ENCODE data around the gene GNG7.

The GNG7 gene

DNA sequence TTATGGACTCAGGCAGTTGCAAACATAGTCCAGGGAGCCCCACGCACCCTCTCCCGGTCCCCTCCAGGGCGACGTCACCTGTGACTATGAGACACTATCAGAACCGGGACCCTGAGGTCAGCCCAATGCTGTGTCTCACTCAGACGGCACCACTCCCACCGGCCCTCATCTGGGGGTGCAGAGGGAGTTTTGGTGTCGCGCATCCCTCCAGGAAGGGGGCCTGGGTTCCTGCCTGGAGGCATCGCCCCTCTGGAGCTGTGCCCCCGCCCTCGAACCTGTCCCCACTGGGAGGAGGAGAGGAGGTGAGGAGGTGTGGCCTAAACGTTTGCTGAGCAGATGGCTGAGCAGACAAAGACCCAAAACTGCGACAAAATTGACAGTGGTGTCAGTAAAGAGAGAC is 175.3 kb downstream of the GNG7 start:
- no peak overlapping the region for H3K4me3 ChIP-seq (ENCODE audit: low read length, poor library complexity, severe bottlenecking)
- no peaks in the 10 kb centered on the region for H3K36me3 ChIP-seq (ENCODE audit: insufficient read depth, low read length)
- no peak for TF ChIP-seq EZH2phosphoT487 (IDR thresholded peaks at IDR 0.05; ENCODE audit: borderline replicate concordance)
- TF ChIP-seq, protein P1, sequence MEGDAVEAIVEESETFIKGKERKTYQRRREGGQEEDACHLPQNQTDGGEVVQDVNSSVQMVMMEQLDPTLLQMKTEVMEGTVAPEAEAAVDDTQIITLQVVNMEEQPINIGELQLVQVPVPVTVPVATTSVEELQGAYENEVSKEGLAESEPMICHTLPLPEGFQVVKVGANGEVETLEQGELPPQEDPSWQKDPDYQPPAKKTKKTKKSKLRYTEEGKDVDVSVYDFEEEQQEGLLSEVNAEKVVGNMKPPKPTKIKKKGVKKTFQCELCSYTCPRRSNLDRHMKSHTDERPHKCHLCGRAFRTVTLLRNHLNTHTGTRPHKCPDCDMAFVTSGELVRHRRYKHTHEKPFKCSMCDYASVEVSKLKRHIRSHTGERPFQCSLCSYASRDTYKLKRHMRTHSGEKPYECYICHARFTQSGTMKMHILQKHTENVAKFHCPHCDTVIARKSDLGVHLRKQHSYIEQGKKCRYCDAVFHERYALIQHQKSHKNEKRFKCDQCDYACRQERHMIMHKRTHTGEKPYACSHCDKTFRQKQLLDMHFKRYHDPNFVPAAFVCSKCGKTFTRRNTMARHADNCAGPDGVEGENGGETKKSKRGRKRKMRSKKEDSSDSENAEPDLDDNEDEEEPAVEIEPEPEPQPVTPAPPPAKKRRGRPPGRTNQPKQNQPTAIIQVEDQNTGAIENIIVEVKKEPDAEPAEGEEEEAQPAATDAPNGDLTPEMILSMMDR (conservative IDR thresholded peaks at IDR 0.05; ENCODE audit: low read length): no peak
- no peaks in the 10 kb centered on the region for H3F3A ChIP-seq (ENCODE audit: low read depth)
- no peak overlapping the region for H2AFZ ChIP-seq (ENCODE audit: low read length)
- no peaks in the 10 kb centered on the region for H4K20me1 ChIP-seq (ENCODE audit: insufficient read depth, low read length, poor library complexity, severe bottlenecking)
- H3K4me2 ChIP-seq (ENCODE audit: low read depth, low read length, poor library complexity, severe bottlenecking): no peak overlapping the region
- no peaks in the 10 kb centered on the region for H3K27me3 ChIP-seq (ENCODE audit: insufficient read depth, low read length, poor library complexity, severe bottlenecking)
- no peaks in the 10 kb centered on the region for H3K79me2 ChIP-seq (ENCODE audit: insufficient read depth, low read length)
- no peaks in the 10 kb centered on the region for H3K4me1 ChIP-seq (ENCODE audit: insufficient read depth, low read length, poor library complexity, severe bottlenecking)
- H3K9me3 ChIP-seq (ENCODE audit: insufficient read depth, low read depth, low read length): no peaks in the 10 kb centered on the region
- no peak overlapping the region for H3K9ac ChIP-seq (ENCODE audit: low read depth, low read length, poor library complexity, severe bottlenecking)
- no peaks in the 10 kb centered on the region for H3K9me2 ChIP-seq (replicated peaks; ENCODE audit: low read depth, low read length)

DNA sequence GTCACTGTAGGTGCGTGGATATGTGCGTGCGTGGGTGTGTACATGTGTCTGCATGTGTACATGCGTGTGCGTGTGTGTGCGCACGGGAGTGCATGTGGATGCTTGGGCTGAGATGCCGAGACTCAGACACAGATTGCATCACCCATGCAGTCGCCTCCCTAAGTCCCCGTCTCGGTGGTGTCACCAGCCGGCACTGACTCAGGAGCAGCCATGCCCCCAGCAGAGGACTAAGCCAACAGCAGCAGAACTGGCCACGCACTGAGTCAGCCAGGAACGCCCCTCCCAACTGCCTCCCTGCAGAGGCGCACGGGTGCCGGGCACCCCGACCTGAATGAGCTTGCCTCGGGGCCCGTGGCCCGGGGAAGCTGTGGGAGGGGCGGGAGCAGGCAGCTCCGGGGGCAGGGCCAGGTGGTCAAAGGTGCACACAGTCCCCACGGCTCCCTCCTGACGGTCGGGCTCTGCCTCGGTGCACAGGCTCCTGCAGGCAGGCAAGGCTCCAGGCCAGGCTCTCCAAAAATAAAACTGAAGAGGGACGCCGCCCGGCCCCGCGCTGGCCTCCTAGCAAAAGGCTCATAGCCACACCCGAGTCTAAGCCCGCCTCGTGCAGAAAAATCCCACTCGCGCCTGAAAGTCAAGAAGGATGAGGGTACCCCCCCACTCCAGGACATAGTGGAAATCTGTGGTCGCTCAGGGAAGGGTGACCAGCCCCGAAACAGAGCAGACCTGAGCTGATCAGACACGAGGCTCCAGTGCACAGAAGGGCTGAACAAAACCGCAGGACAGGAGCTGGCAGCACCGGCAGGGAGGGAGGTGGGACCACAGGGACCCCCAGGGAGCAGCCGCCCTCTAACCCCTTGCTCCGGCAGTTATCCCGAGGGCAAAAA is 177.4 kb downstream of the GNG7 start:
- Histone ChIP-seq H3K9ac (ENCODE audit: low read depth, low read length, poor library complexity, severe bottlenecking) (no peak overlapping the region), H3F3A (ENCODE audit: low read depth) (no peaks in the 10 kb centered on the region), H4K20me1 (ENCODE audit: insufficient read depth, low read length, poor library complexity, severe bottlenecking) (no peaks in the 10 kb centered on the region), H3K4me3 (ENCODE audit: low read length, poor library complexity, severe bottlenecking) (no peak overlapping the region), H3K4me1 (ENCODE audit: insufficient read depth, low read length, poor library complexity, severe bottlenecking) (no peaks in the 10 kb centered on the region), H3K79me2 (ENCODE audit: insufficient read depth, low read length) (no peaks in the 10 kb centered on the region), H3K27me3 (ENCODE audit: insufficient read depth, low read length, poor library complexity, severe bottlenecking) (no peaks in the 10 kb centered on the region), H3K9me2 (replicated peaks; ENCODE audit: low read depth, low read length) (no peaks in the 10 kb centered on the region), H3K36me3 (ENCODE audit: insufficient read depth, low read length) (no peaks in the 10 kb centered on the region), H3K4me2 (ENCODE audit: low read depth, low read length, poor library complexity, severe bottlenecking) (no peak overlapping the region), H2AFZ (ENCODE audit: low read length) (no peak overlapping the region), H3K9me3 (ENCODE audit: insufficient read depth, low read depth, low read length) (no peaks in the 10 kb centered on the region)
- no peak for TF ChIP-seq EZH2phosphoT487 (IDR thresholded peaks at IDR 0.05; ENCODE audit: borderline replicate concordance)
- TF ChIP-seq, protein P1 (conservative IDR thresholded peaks at IDR 0.05; ENCODE audit: low read length): no peak

DNA sequence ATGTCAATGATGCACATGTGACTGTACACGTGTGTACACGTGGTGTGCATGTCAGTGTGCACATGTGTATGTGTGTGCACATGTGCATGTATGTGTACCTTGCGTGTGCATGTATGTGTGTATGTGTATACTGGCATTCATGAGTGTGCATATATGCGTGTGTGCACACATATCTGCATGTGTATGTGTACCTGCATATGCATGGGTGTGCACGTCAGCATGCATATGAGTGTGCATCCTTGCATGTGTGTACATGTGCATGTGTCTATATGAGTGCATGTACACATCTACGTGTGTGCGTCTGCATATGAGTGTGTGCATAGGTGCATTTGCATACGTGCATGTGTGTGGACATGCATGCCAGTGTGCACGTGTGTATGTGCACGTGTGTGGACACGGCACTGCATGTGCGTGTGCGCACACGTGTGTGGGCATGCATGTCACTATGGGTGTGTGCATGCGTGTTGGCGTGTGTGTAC is 178.1 kb downstream of the GNG7 start:
- no peak for TF ChIP-seq EZH2phosphoT487 (IDR thresholded peaks at IDR 0.05; ENCODE audit: borderline replicate concordance)
- TF ChIP-seq, protein P1 (conservative IDR thresholded peaks at IDR 0.05; ENCODE audit: low read length): no peak
- H3K9me2 ChIP-seq (replicated peaks; ENCODE audit: low read depth, low read length): no peaks in the 10 kb centered on the region
- no peaks in the 10 kb centered on the region for H3K79me2 ChIP-seq (ENCODE audit: insufficient read depth, low read length)
- no peak overlapping the region for H2AFZ ChIP-seq (ENCODE audit: low read length)
- H3K9me3 ChIP-seq (ENCODE audit: insufficient read depth, low read depth, low read length): no peaks in the 10 kb centered on the region
- H3K36me3 ChIP-seq (ENCODE audit: insufficient read depth, low read length): no peaks in the 10 kb centered on the region
- no peak overlapping the region for H3K9ac ChIP-seq (ENCODE audit: low read depth, low read length, poor library complexity, severe bottlenecking)
- no peaks in the 10 kb centered on the region for H3F3A ChIP-seq (ENCODE audit: low read depth)
- no peak overlapping the region for H3K4me3 ChIP-seq (ENCODE audit: low read length, poor library complexity, severe bottlenecking)
- H4K20me1 ChIP-seq (ENCODE audit: insufficient read depth, low read length, poor library complexity, severe bottlenecking): no peaks in the 10 kb centered on the region
- H3K4me1 ChIP-seq (ENCODE audit: insufficient read depth, low read length, poor library complexity, severe bottlenecking): no peaks in the 10 kb centered on the region
- no peak overlapping the region for H3K4me2 ChIP-seq (ENCODE audit: low read depth, low read length, poor library complexity, severe bottlenecking)
- H3K27me3 ChIP-seq (ENCODE audit: insufficient read depth, low read length, poor library complexity, severe bottlenecking): no peaks in the 10 kb centered on the region
